ENCODE measurements around the gene SEL1L. TPM values are rescaled to one million over a fixed set of nuclear protein-coding genes. Genes with fewer than 3 reads are reported as not detected.
A peak's percentile ranks its signal among the peaks of the same experiment; 100 is the strongest.
"Not testable (repeated sequence)": the region's sequence is repeated elsewhere in the genome, so short reads cannot be mapped to it uniquely, and the experiment has no call there.

The SEL1L gene
- total RNA-seq, 2 experiments from 2014 or later: 58.3 to 185 TPM

GRCh38 chr14:81550001-81550637, 16.5 kb upstream of the SEL1L start:
- no peak overlapping the region for H3K27ac ChIP-seq (ENCODE audit: low read depth, low read length, poor library complexity, severe bottlenecking)
- TF ChIP-seq EZH2phosphoT487 (IDR thresholded peaks at IDR 0.05; ENCODE audit: borderline replicate concordance, low read depth, low read length) (no peak), CTCF (conservative IDR thresholded peaks at IDR 0.05; ENCODE audit: low read length) (no peak)
- no peaks in the 10 kb centered on the region for H3K79me2 ChIP-seq (ENCODE audit: insufficient read depth, low read depth, low read length)
- BruUV-seq (replicated peaks): no TSS peak
- no peaks in the 10 kb centered on the region for H3K9me3 ChIP-seq (ENCODE audit: low read length)
- DNase-seq (ENCODE audit: low spot score): no peak
- no peaks in the 10 kb centered on the region for H3K36me3 ChIP-seq (ENCODE audit: insufficient read depth, low read length)
- H2AFZ ChIP-seq (ENCODE audit: low read length): peak overlapping the region; percentile 74
- no peaks in the 10 kb centered on the region for H3K4me1 ChIP-seq (ENCODE audit: insufficient read depth, low read length, poor library complexity, severe bottlenecking)
- no peaks in the 10 kb centered on the region for H4K20me1 ChIP-seq (ENCODE audit: insufficient read depth, low read length)
- intact Hi-C loops (cut with micrococcal nuclease; ENCODE audit: unreplicated experiment): no loop called here
- no peak overlapping the region for H3K4me2 ChIP-seq (ENCODE audit: low read length)
- ChIA-PET POLR2A (interaction anchor here (0.8 kb wide), 1 partner anchor 16 kb away, joined by 3 read pairs; the partner anchor contains the start of gene SEL1L), CTCF (ENCODE audit: unreplicated experiment) (interaction anchor here (0.6 kb wide), 1 partner anchor 96 kb away, joined by 3 read pairs; no protein-coding TSS in a partner anchor)
- no peak overlapping the region for H3K4me3 ChIP-seq (ENCODE audit: low read depth, low read length, poor library complexity, severe bottlenecking)
- no peaks in the 10 kb centered on the region for H3K9me2 ChIP-seq (ENCODE audit: insufficient read depth, low read length)

- BruUV-seq (replicated peaks); H3K4me1 ChIP-seq (ENCODE audit: insufficient read depth, low read length, poor library complexity, severe bottlenecking); H3K9me3 ChIP-seq (ENCODE audit: low read length); H3K36me3 ChIP-seq (ENCODE audit: insufficient read depth, low read length); H3K4me3 ChIP-seq (ENCODE audit: low read depth, low read length, poor library complexity, severe bottlenecking); H3K9me2 ChIP-seq (ENCODE audit: insufficient read depth, low read length); H3K79me2 ChIP-seq (ENCODE audit: insufficient read depth, low read depth, low read length); CTCF ChIA-PET (ENCODE audit: unreplicated experiment); H3K4me2 ChIP-seq (ENCODE audit: low read length); DNase-seq (ENCODE audit: low spot score); H4K20me1 ChIP-seq (ENCODE audit: insufficient read depth, low read length); intact Hi-C loops (cut with micrococcal nuclease; ENCODE audit: unreplicated experiment); H3K27ac ChIP-seq (ENCODE audit: low read depth, low read length, poor library complexity, severe bottlenecking); POLR2A ChIA-PET; H2AFZ ChIP-seq (ENCODE audit: low read length): not testable (repeated sequence)
These were observed 7.6 kb upstream of the SEL1L start for GRCh38 chr14:81541206-81541605.

GRCh38 chr14:81537193-81537592, 3.5 kb upstream of the SEL1L start:
- Histone ChIP-seq H3K4me1 (ENCODE audit: insufficient read depth, low read length, poor library complexity, severe bottlenecking) (peaks cover 13% of the 10 kb centered on the region), H3K9me2 (ENCODE audit: insufficient read depth, low read length) (no peaks in the 10 kb centered on the region), H3K27ac (ENCODE audit: low read depth, low read length, poor library complexity, severe bottlenecking) (no peak overlapping the region), H3K79me2 (ENCODE audit: insufficient read depth, low read depth, low read length) (peaks cover 13% of the 10 kb centered on the region), H3K4me2 (ENCODE audit: low read length) (no peak overlapping the region), H4K20me1 (ENCODE audit: insufficient read depth, low read length) (peaks cover 12% of the 10 kb centered on the region; the same call in 1 of the 2 replicates), H3K36me3 (ENCODE audit: insufficient read depth, low read length) (no peaks in the 10 kb centered on the region), H2AFZ (ENCODE audit: low read length) (no peak overlapping the region), H3K9me3 (ENCODE audit: low read length) (0 out of 2 replicates have a peak, but pooled peaks cover 6% of the 10 kb centered on the region), H3K4me3 (ENCODE audit: low read depth, low read length, poor library complexity, severe bottlenecking) (no peak overlapping the region)
- POLR2A ChIA-PET: interaction anchor here (0.6 kb wide), 1 partner anchor 15 kb away, joined by 3 read pairs; no protein-coding TSS in a partner anchor
- no peak for DNase-seq (ENCODE audit: low spot score)
- BruUV-seq (replicated peaks): no TSS peak
- intact Hi-C loops (cut with micrococcal nuclease; ENCODE audit: unreplicated experiment): loop anchor here (10.0 kb wide), 1 partner anchor 602 kb away; no protein-coding TSS in a partner anchor
- TF ChIP-seq CTCF (conservative IDR thresholded peaks at IDR 0.05; ENCODE audit: low read length): no peak
- TF ChIP-seq EZH2phosphoT487 (IDR thresholded peaks at IDR 0.05; ENCODE audit: borderline replicate concordance, low read depth, low read length): no peak
- CTCF ChIA-PET (ENCODE audit: unreplicated experiment): no interaction called here
